Esophagus muscularis mucosa (tissue), 3 donors: ENCODE measurements around the gene SEMA6A.

Source experiments
- CTCF ChIP-seq, 3 experiments: fragments of 200-600 bp in 2 of 3; fragments of 450-650 bp in 1 of 3; sonication (generic) in 2 of 3; IDR thresholded peaks; one replicate each; pipeline ENCODE4 v1.5.1; 2017 to 2019; ENCODE audit warnings: antibody characterized with exemption in 3 of 3, mild to moderate bottlenecking in 2 of 3, moderate library complexity in 1 of 3
- POLR2A ChIP-seq: fragments of 450-650 bp; IDR thresholded peaks from one replicate; pipeline ENCODE4 v1.6.1; 2017; ENCODE audit warnings: antibody characterized with exemption, moderate library complexity, mild to moderate bottlenecking, low read depth

- TF ChIP-seq POLR2A (no peak), CTCF (IDR thresholded peaks at IDR 0.05) (no peak)
These were observed 123.6 kb downstream of the SEMA6A start for GRCh38 chr5:116451066-116451465.
